Adrenal gland (tissue), 5 donors: Measurements from ENCODE around the gene POLR2H.

Source experiments
- POLR2A ChIP-seq, 2 donors: fragments of 450-650 bp; IDR thresholded peaks; one replicate each; pipeline ENCODE4 v1.6.1; 2017; ENCODE audit warnings: antibody characterized with exemption in 2 of 2, mild to moderate bottlenecking in 2 of 2, moderate library complexity in 1 of 2
- TF ChIP-seq, protein P1 (sequence below), 6 experiments: fragments of 450-650 bp in 4 of 6; fragments of 200-600 bp in 2 of 6; sonication (generic) in 1 of 6; IDR thresholded peaks; 1 replicate in 5 of 6; 2 replicates in 1 of 6; pipeline versions ENCODE4 v1.5.1 to v1.8.0; 2016 to 2021; ENCODE audit warnings: antibody characterized with exemption in 6 of 6, mild to moderate bottlenecking in 2 of 6, moderate library complexity in 1 of 6
- donor health status: DM: no; HTN: no; CAD: no.

- TF ChIP-seq, protein P1, sequence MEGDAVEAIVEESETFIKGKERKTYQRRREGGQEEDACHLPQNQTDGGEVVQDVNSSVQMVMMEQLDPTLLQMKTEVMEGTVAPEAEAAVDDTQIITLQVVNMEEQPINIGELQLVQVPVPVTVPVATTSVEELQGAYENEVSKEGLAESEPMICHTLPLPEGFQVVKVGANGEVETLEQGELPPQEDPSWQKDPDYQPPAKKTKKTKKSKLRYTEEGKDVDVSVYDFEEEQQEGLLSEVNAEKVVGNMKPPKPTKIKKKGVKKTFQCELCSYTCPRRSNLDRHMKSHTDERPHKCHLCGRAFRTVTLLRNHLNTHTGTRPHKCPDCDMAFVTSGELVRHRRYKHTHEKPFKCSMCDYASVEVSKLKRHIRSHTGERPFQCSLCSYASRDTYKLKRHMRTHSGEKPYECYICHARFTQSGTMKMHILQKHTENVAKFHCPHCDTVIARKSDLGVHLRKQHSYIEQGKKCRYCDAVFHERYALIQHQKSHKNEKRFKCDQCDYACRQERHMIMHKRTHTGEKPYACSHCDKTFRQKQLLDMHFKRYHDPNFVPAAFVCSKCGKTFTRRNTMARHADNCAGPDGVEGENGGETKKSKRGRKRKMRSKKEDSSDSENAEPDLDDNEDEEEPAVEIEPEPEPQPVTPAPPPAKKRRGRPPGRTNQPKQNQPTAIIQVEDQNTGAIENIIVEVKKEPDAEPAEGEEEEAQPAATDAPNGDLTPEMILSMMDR (IDR thresholded peaks at IDR 0.05), result no peak
- no peak for TF ChIP-seq POLR2A (IDR thresholded peaks at IDR 0.05)
These were observed 13.5 kb upstream of the POLR2H start for GRCh38 chr3:184348057-184348382.
